NK-92 (cell line): Measurements from ENCODE around the gene CST3.
A peak's percentile ranks its signal among the peaks of the same experiment; 100 is the strongest.
"Not testable (repeated sequence)": the region's sequence is repeated elsewhere in the genome, so short reads cannot be mapped to it uniquely, and the experiment has no call there.

Source experiments
- DNase-seq: peaks from one replicate; lab custom pipeline; 2025; ENCODE audit not compliant: unreplicated experiment; lab: John Stamatoyannopoulos, UW

CST3 gene

DNA sequence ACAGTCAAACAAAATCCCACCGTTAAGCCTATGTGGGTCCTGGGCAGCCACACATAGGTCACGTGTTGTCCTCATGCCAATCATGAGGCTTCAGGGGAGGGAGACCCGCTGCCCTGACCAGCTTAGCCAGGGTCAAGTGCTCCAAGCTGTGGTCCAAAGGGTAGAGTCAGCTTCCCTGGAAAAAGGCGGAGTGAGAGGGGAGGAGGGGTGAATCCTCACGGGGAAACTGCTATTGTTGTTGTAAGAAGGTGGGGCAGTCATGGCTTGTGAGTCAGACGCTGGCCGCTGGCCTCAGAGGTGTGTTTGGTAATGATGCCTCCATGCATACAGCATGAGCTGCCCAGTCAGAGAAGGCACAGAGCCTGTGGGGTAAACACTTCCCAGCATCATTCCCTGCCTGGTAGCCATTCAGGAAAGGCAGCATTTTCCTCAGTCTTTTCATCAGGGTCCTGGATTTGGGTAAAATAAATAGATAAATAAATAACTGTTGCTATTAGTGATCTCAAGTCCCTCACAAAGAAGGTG, 8.7 kb downstream of the CST3 start:
- no peak for DNase-seq

DNA sequence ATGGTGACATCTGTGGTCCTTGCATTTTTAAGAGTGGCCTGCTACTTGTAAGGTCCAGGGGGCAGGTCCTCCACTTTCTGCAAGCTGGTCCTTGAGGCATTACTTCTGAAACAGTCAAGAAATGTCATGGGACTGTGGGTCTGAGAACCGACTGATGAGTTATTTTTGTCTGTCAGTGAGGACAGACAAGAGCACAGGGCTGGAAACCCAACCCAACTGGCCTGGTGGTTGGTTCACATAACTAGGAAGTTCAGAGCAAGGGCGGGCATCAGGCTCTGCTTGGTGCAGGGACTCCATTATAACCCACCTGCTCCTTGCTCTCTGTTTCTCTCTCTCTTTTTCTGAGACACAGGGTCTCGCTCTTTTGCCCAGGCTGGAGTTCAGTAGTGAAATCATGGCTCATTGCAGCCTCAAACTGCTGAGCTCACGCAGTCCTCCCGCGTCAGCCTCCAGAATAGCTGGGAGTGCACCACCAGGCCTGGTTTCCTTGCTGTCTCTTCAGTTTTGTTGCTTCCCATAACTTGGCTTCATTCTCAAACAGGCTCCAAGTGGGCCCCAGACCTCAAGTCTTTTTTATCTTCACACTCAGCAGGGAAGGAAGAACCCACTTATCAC, 9.2 kb downstream of the CST3 start:
- DNase-seq = no peak

DNA sequence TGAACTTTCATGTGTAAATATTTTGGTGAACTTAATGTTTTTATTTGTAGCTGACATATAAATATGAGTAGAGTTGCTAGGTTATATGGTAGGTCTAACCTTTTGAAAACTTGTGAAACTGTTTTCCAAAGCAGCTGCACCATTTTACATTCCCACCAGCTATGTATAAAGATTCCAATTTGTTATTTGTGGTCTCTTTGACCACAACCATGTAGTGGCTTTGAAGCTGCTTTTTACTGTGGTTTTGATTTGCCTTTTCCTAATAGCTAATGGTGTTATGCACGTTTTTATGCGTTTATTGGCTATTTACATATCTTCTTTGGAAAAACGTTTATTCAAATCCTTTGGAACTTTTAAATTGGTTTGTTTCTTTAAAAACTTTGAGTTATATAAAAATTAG, 10.3 kb downstream of the CST3 start:
- no peak for DNase-seq

DNA sequence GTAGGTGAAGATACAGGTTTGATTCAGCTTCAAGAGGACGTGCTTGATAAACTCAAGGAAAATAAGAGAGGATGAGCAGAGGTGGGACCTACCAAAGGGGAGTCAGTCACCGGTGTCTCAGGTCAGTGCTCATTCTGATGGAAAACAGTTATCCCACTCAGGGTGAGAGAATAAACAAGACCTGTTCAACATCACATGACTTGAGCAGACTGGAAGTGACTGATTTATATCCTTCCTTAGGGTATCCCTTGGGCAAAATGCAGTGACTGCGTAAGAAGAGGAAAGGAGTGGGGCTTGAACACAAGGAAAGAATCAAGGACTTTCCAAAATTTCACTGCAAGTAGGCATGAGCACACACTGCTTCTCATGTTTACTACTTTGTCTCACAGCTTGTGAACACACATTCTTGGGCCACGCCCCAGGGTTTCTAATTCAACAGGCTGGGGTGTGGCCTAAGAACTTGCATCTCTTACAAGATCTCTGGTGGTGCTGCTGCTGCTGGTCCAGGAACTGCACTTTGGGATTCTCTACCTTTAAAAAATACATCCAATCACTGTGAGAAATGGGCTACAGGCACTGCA, 11.6 kb downstream of the CST3 start:
- no peak for DNase-seq

DNA sequence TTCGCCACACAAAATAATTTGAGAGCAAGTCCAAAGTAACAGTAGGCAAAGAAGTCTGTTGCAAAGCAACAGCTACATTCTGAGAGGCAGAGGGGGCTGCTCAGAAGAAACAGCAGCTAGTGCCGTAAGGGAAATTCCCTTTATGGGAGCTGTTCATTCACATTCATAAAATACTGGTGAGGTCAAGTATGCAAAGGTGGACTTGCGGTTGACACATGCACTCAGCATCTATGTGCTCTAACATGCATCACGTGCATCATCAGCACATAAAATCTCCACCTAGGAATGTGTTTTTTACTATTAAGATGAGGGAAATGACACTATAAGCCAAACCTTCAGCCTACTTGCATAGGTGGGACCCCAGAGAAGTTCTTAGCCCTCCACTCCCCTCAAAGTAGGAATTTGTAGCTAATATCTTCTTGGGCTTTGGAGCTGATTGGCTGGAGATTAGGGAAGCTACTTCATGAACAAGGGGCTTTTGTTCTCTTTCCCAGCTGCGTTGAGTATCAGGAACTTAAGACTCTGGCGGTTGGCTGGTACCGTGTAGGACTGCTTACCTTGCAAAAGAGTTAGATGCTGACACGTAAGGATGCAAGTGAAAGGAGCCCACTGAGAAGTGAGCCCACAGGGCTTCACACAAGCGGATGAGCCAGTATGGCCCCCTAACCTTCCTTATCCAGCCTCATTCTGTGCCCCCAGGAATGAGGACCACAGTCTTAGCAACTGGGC, 12.4 kb downstream of the CST3 start:
- no peak for DNase-seq

DNA sequence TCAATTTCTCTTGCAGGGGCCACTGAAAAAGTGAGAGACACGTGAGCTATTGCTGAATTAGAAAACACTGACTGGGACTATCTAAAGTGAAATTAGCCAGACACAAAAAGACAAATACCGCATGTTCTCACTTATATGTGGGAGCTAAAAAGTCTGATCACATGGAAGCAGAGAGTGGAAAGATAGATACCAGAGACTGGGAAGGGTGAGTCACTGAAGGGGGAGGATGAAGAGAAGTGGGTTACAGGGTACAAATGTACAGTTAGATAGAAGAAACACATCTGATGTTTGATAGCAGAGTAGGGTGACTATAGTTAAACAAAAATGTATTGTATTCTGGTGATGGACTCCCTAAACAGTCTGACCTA, 13.4 kb downstream of the CST3 start:
- DNase-seq = no peak

DNA sequence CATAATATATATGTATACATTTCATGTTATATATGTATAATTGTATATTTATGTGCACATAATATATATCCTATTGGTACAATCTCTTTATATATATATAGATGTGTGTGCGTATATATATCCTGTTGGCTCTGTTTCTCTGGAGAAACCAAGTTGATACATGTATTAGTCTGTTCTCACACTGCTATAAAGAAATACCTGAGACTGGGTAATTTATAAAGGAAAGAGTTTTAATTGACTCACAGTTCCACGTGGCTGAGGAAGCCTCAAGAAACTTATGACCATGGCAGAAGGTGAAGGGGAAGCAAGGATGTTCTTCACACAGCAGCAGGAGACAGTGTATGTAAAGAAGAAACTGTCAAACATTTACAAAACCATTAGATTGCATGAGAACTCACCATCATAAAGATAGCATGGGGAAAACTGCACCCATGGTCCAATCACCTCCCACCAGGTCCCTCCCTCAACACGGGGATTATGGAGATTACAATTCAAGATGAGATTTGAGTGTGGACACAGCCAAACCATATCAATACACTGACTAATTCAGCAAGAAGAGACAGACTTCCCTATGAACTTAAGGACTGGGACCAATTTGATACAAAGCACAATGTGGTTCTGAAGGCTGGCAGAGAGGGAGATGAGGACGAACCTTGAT, 14.0 kb downstream of the CST3 start:
- no peak for DNase-seq

DNA sequence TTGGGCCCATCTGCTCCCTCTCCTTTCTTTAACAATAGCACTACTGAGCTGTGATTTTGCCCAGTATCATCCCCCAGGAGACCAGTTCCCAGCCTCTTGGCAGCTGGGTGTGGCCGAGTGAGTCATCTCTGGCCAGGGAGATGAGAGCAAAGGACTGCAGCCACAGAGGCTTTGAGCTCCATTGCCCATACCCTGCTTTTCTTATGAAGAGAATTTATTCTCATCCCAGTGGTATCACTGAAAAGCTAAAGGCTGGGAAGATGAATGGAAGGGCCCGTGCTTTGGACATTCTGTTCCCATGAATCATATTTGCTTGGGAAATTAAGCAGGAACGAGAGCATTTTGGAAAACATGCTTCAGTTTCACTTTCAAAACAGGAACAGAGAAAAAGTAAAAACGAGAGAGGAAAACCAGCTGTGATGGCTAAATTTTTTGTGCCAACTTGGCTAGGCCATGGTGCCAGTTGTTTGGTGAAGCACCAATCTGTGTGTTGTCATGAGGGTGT, 14.9 kb downstream of the CST3 start:
- DNase-seq = no peak

DNA sequence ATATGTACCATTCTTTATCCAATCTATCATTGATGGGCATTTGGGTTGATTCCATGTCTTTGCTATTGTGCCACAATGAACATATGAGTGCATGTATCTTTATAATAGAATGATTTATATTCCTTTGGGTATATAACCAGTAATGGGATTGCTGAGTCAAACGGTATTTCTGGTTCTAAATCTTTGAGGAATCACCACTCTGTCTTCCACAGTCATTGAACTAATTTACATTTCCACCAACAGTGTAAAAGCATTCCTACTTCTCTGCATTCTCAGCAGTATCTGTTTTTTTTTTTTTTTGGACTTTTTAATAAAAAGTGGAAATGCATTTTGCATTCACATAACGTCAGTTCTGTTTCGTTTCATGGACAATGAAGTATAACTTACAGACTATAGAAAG, 15.4 kb downstream of the CST3 start:
- not testable (repeated sequence) for DNase-seq

DNA sequence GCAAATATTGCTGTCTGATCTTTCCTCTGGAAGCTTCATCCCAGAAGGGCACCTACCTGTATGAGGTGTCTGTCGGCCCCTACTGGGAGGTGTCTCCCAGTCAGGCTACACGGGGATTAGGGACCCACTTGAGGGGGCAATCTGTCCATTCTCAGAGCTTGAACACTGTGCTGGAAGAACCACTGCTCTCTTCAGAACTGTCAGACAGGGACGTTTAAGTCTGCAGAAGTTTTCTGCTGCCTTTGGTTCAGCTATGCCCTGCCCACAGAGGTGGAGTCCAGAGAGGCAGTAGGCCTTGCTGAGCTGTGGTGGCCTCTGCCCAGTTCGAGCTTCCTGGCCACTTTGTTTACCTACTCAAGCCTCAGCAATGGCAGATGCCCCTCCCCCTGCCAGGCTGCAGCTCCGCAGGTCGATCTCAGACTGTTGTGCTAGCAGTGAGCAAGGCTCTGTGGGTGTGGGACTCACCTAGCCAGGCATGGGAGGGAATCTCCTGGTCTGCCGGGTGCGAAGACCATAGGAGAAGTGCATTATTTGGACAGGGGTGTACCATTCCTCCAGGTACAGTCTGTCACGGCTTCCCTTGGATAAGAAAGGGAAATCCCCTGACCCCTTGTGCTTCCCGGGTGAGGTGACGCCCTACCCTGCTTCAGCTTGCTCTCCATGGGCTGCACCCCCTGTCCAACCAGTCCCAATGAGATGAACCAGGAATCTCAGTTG, 16.9 kb downstream of the CST3 start:
- DNase-seq = not testable (repeated sequence)

DNA sequence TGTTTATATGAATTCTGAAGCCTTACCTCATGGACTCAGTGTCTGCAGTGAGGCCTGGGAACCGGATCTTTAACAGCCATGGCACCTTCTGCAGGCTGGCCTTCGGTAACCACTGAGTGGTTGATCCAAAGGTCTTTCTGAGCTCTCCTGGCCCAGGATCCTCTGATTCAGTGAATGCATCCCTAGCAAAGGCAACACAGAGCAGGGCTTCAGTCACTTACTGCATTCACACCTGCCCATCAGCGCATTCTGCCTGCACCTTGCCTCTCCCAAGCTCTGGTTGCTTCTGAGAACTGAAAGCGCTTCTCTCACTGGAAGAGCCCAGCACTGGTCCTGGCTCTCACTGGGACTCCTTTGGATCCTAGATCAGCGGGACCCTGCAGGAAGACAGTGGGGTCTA, 23.6 kb downstream of the CST3 start:
- DNase-seq = no peak

DNA sequence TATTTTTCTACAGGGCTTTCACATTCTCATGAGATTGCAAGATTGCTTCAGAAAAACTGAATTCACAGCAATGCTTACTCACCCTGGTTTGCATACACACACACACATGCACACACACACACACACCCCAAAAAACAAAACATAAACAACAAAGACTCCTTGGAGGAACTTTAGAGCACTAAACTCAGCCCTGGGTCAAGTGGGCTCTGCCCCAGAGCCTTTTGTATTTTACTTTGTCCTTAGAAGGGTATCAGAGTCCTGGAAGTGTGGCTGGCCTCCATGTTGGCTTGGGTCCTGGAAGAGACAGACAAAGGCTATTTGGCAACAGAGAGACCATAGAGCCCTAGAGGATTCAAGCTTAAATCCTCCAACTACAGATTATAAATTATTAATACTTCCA, 24.1 kb downstream of the CST3 start:
- DNase-seq = no peak

DNA sequence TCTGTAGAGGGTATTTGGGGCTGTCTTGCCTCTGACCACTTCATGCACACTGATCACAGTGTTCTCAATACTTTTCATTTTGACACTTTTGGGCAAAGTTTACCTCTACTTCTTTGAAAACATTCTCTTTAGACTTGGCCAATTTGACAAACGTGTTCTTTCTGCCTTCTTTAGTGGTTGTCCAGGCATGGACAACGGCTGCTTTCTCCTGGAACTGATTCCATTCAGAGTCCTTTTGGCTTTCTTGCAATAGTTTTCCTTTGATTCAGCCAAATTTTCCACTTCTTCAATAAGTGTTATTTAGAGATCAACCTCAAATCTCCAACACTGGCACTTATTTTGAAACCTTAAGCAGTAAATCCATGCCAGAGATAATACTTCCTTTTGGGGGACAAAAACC, 25.4 kb downstream of the CST3 start:
- no peak for DNase-seq

DNA sequence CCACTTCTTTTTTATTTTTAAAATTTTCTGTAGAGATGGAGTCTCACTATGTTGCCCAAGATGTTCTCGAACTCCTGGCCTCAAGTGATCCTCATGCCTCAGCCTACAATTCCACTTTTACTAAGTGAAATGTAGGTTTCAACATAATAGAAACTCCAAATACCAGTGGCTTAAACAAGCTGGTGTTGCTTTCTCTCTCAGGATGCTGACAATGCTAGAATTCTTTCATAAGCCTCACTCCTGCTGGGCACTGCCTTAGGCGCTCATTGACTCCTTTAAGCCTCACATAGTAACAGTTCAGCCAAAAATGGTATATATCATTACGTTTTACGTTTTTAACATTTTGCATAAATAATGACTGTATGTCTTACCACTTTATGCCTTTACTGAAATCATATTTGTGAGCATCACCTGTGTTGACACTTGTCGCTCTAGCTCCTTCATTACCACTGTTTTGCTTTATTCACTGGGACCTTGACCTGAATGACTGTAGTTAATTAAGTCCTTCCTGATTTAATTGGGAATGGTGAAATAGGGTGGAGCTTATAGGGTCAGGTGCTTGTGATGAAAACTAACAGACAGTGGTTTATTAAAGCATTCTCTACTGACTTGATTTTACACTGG, 28.2 kb downstream of the CST3 start:
- DNase-seq = no peak

DNA sequence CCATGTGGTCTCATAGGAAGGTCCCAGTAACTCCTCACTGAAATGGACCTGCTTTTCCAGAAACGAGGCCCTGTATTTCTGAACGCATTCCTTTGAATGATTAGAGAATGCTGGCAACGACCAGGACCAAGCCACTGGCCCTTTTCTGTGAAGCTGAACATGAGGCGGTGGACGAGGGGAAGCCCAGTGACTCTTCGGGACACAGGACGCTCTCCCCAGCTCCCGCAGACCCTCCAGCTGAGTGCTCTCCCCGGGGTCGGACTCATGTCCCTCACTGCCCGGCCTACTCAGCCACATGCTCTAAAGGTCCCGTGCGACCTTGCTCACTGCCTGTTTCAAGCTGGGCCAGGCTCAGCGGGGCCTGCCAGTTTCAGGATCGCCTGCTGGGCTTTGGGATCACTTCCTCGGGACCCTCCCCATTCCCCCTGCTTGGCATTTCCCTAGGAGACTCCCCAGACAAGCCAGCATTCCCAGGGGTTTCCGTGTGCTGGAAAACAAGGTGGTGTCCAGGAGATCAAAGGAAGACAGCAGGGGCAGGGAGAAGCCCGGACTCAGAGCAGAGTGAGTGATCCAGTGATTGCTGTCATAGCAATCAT, 29.4 kb downstream of the CST3 start:
- DNase-seq = no peak

DNA sequence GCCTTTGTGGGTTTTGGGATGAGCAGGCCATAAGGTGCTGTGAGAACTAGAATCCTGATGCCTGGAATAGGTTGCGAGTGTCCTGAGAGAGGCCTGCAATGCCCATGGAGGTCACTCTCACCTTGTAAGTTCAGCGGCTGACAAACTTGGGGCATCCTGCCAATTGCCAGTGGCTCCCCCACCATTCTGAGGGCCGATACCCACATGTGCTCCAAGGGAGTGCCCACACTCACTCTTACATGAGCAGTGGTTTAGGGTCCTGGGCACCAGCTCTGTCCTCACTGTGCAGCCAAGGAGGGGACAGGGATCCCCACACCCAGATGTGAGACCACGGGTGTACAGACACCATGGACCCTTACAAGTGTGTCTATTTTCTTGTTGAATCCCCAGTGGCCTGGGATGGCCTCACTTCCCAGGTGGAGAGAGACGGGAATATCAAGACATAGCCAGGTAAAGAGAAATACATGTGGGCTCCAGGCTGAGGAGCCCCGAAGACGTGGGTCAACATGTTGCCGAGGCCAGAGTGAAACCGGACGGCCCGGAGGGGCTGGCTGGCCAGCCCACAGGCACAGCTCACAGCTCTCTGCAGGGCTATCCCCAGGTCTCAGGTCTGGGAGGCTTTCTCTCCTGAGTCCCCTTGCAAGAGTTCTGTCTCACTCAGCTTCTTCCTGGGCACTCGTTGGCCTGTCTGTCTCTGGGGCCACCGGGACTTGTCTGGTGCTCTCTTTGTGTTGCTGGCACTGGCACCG, 30.1 kb downstream of the CST3 start:
- DNase-seq = no peak

DNA sequence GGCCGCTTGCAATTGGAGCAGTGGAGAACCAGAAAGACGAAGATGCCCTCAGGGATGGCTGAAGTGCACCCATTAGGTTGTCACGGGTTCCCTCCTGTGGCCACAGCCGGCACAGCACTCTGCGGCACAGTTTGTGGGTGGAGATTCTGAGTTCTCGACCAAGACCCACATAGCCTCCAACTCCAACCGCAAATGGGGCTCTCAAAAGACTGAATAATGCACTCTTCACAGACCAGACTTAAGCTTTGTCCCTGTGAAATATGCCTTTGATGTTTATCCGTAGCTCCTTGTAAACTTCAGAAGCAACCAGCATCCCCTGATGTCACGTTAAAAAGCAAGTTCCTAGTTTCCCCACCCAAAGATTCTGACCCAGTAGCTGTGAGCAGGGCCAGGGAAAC, 31.1 kb downstream of the CST3 start:
- DNase-seq = peak; percentile 7

DNA sequence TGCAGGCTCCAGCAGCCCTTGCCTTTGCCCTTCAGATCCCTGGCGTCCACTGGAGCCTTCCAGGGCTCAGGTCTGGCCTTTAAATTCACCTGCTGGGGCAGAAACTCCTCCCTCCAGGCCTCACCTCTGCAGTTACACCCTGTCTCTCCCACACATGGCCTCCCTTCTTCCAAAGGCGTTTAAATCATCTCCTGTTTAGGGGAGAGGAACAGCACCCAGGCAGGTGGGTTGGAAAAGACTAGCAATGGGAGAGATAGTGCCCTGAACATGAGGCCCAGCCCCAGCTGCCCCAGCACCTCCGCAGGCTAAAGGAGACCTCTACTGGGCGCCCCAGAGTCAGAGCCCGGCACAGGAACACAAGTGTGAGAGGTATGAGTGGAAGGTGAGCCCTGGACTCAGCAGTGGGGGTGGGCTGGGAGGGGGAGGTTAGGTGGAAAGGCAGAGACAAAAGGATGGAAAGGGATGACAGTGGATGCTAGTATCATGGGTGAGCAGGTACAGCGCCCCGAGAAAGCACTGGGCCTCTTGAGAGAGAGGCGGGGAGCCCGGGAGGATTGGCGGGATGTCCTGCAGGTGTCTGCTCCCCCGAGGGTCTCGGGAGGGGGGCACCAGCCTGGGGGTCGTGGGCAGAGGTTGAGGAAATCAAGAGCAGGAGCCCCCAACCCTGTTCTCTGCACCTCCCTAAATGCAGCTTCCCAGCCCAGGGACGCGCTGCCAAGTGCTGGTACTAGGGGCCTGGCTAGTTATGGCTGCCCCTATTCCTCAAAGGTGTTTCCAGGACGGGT, 31.7 kb downstream of the CST3 start, which contains the start of gene CST9:
Gene CST9 (minus strand): TSS at position 51 of the 785 bp plus-strand sequence. CDS start 53 bp downstream, outside the sequence.
- no peak for DNase-seq

DNA sequence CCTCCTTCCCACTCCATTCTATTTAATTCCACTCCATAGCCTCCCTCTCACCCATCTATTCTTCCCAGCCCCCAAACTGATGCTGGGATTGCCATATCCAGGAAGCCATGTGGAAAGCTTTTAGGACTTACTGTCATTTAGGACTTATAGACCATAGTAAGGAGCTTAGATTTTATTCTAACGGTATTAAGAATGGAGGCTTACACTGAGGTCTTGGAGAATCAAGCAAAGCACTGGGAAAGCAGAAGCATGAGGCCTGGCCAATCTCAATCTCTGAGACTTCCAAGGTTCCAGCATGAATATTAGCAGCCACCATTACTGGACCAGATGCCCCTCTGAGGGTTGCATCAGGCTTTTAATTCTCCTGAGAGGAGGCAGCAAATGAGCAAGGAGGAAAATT, 33.4 kb downstream of the CST3 start:
- DNase-seq = no peak
